Adrenal gland (tissue), 5 donors: ENCODE results near the gene PTPRO.

Source experiments
- POLR2A ChIP-seq, 2 donors: fragments of 450-650 bp; IDR thresholded peaks; one replicate each; pipeline ENCODE4 v1.6.1; 2017; ENCODE audit warnings: antibody characterized with exemption in 2 of 2, mild to moderate bottlenecking in 2 of 2, moderate library complexity in 1 of 2
- TF ChIP-seq, protein P1 (sequence below), 6 experiments: fragments of 450-650 bp in 4 of 6; fragments of 200-600 bp in 2 of 6; sonication (generic) in 1 of 6; IDR thresholded peaks; 1 replicate in 5 of 6; 2 replicates in 1 of 6; pipeline versions ENCODE4 v1.5.1 to v1.8.0; 2016 to 2021; ENCODE audit warnings: antibody characterized with exemption in 6 of 6, mild to moderate bottlenecking in 2 of 6, moderate library complexity in 1 of 6
- donor health status: DM: no; HTN: no; CAD: no.

DNA sequence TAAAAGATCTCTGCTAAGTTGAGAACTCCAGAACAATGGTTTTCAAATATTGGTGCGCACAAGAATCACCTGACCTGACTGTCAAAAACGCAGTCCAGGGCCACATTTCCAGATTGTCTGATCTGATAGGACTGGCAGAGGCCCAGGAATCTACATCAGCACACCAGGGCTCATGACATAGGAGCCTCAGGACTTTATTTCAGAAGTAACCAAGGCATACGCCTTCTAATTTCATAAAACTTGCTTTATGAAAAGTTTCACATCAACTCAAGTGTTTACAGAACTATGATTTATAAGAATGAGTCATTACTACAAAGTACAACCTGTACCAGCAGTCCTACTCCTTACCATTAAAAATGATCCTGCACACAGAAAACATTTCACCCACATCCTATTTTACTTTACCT is 47.7 kb upstream of the PTPRO start:
- TF ChIP-seq POLR2A (IDR thresholded peaks at IDR 0.05), result no peak
- TF ChIP-seq, protein P1, sequence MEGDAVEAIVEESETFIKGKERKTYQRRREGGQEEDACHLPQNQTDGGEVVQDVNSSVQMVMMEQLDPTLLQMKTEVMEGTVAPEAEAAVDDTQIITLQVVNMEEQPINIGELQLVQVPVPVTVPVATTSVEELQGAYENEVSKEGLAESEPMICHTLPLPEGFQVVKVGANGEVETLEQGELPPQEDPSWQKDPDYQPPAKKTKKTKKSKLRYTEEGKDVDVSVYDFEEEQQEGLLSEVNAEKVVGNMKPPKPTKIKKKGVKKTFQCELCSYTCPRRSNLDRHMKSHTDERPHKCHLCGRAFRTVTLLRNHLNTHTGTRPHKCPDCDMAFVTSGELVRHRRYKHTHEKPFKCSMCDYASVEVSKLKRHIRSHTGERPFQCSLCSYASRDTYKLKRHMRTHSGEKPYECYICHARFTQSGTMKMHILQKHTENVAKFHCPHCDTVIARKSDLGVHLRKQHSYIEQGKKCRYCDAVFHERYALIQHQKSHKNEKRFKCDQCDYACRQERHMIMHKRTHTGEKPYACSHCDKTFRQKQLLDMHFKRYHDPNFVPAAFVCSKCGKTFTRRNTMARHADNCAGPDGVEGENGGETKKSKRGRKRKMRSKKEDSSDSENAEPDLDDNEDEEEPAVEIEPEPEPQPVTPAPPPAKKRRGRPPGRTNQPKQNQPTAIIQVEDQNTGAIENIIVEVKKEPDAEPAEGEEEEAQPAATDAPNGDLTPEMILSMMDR (IDR thresholded peaks at IDR 0.05), result no peak
